DMS53 treated with DMSO at 0.1 percent for 48 hours (cell line): ENCODE results near the gene GGNBP2.
"Not testable (repeated sequence)": the region's sequence is repeated elsewhere in the genome, so short reads cannot be mapped to it uniquely, and the experiment has no call there.

Source experiments
- DNase-seq: peaks from one replicate; lab custom pipeline; 2025; ENCODE audit not compliant: unreplicated experiment; lab: John Stamatoyannopoulos, UW

Gene GGNBP2, protein sequence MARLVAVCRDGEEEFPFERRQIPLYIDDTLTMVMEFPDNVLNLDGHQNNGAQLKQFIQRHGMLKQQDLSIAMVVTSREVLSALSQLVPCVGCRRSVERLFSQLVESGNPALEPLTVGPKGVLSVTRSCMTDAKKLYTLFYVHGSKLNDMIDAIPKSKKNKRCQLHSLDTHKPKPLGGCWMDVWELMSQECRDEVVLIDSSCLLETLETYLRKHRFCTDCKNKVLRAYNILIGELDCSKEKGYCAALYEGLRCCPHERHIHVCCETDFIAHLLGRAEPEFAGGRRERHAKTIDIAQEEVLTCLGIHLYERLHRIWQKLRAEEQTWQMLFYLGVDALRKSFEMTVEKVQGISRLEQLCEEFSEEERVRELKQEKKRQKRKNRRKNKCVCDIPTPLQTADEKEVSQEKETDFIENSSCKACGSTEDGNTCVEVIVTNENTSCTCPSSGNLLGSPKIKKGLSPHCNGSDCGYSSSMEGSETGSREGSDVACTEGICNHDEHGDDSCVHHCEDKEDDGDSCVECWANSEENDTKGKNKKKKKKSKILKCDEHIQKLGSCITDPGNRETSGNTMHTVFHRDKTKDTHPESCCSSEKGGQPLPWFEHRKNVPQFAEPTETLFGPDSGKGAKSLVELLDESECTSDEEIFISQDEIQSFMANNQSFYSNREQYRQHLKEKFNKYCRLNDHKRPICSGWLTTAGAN

DNA sequence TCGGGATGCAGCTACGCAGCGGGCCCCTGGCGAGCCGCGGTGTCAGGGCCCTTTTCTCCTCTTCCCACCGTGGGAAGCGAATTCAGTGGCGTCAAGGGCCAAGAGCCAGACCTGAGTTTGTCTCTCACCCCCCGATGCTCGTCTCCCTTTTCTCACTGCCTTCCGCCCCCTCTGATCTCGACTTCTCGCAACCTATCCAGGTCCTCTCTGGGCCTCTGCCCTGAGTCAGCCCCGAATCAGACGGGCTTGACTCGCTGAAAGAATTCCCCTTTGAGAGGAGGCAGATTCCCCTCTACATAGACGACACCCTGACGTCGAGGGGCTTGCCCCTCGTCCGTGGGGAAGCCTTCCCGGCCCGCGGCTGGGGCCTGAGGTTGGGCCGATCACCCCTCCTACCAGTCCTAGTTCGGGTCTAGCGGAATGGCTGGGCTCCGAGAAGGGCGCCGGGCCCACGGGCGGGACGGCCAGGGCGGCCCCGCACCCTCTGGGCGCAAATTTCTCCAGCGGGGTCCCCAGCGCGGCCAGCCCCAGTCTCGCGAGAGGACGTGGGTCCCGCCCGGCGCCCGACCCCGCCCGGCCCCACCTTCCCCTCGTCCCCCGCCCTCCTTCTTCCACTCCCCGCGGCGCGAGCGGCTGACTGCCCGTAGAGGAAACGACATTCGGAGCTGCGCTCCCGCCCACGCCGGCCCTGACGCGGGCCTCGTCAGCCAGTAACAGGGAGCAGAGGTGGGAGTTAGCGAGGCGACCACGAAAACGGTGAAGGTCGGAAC, at the start of gene GGNBP2:
Gene GGNBP2 (plus strand): TSS at position 613 of the 770 bp plus-strand sequence. CDS start 806 bp downstream, outside the sequence.
- DNase-seq: peak; percentile 47

DNA sequence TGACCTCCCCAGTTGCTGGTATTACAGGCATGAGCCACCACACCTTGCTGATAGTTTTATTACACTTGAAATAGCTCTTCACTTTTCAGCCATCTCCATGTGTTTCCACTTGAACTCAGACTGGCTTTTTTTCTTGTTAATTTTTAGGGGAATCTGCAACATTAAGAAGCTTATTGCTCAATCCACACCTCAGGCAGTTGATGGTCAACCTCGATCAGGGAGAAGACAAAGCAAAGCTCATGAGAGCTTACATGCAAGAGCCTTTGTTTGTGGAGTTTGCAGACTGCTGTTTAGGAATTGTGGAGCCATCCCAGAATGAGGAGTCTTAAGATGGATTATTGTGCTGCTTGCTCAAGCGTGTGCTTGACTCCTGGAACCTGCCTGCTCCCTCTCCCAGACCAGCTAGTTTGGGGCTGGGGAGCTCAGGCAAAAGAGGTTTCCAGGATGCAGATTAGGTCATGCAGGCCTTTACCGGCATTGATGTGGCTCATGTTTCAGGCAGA, 49.6 kb upstream of the GGNBP2 start:
- DNase-seq: no peak

DNA sequence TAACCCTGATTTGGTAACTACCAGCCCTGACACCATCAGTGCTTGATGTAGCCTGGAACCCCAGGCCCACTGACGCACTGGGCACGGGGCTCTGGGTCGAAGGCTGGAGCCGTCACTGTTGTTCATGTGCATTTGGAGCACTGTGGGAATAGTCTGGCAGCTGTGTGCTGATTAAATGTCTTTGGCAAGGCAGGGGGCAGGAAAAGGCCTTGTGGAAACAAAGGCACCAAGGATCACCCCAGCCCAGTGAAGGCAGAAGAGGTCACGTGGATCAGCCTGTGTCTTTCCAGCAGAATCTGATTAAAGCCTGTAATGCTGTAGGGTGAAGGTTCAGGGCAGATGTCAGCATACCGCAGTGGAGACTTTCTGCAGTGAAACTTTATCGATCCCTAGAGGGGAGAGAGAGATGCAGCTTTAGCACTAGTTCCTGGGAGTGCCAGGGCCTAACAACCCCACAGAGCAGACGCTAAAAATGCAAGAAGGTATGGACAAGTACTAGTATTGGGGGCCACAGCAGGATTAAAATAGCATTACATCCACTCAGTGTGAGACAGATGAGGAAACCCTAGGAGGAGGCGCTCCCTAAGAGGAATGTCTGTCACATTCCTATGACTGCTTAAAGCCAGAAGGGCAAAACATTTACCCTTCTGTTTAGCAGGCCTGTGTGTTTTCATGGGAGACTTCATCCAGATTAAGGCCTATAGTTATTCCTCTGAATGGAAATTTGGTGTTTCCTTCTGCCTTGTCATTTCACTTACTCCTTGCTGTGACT, 48.5 kb upstream of the GGNBP2 start:
- DNase-seq: no peak

DNA sequence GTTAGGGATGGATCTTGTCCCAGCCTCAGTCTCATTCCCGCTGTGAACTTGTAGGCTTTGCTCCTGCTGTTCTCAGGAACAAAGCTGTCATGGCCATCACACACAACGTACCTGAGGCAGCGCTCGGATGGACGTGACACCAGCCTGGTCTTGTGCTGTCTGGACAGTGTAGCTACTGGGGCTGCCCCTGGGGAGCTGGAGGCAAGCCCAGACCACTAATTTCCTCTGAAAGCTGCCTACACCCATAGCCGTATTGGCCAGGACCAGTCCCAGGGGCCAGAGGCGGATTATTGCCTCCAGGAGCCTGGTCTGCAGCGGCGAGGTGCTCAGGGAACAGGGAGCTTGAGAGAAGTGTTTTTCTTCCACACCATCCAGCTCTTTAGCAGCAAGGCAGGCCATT, 46.6 kb upstream of the GGNBP2 start:
- no peak for DNase-seq

DNA sequence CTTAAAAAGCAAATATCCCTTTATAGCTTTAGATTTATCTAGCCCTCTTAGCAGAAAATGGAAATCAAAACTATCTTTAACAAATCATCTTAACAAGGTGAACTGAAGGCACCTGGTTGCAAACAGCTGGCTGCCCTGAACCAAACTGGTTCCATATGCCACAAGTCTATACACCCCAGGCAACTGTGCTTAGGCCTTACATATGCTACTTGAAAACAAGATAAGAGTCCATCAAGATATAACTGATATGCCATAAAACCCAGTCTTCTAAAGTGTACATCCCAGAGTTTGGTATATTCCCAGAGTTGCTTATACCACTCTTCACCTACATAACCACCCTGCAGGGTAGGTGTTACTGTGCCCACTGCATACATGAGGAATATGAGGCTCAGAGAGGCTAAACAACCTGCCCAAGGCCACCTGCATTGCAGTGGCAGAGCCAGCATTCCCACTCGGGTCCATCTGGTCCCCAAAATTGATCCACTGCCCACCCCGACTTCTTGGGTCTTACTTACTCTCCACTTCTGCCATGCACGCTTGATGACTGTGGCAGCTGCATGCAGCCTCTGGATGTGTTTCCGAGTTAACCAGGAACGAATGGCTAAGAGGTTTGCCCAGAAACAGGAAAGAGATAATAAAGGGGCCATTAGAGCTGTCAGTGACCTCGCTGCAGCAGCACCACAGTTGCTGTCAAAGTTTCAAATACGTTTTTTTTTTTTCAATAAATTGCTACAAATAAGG, 46.0 kb upstream of the GGNBP2 start:
- no peak for DNase-seq

DNA sequence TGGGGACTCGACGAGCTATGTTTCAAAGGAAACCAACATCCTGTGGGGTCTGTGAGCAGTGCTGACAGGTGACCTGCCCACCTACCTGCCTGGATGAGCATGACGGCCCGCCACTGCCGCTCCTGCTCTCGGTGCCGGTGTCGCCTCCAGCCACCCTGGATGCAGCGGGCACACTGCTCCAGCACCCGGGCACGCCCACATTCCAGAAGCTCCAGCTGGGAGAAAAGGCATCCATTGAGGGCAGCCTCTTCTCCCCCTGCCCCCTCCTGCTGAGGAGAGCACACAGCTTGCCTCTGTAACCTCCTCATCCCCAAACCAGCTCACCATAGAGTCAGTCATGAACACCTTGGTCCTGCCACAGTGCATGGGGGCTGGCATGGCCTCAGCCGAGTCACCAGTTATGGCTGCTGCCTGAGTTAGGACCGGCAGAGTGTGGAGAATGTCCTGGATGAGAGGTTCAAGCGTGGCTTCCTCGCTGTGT, 43.9 kb upstream of the GGNBP2 start:
- no peak for DNase-seq

DNA sequence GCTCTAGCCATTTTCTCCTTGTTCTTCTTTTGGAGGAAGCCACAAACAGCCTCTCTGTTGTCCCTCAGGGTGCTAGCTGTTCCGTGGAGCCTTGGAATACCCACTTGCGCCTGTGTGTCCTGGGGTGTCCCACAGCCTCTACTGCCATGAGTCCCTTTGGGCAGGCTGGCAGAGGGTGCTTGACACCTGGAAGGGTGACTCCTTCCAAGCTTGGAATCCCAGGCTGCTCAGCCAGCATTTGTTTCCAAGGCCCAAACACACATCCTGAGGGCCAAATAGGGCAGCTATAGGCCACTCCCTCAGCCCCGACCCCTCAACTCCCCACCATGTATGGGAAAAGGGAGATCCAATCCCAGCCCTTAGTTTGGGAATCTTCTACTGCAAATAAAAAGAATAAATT, 43.4 kb upstream of the GGNBP2 start:
- no peak for DNase-seq

DNA sequence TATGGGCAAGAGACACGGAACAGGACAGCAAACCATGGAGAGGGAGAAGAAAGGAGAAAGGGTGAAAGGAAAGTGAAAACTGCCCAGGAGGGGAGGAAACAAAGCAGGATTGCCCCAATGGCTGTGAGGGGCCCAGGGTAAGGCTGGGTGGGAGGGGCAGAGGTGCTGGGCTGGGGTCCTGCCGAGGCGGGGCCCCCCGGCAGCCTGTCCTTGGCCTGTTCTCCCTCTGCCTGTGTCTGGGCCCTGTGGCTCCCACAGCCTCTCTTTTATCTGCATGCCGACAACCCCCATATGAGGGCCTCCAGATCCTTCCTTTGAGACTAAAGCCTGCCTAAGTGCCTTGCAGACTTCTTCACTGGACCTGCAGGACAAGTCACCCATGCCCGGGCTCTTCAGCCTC, 42.8 kb upstream of the GGNBP2 start:
- no peak for DNase-seq

DNA sequence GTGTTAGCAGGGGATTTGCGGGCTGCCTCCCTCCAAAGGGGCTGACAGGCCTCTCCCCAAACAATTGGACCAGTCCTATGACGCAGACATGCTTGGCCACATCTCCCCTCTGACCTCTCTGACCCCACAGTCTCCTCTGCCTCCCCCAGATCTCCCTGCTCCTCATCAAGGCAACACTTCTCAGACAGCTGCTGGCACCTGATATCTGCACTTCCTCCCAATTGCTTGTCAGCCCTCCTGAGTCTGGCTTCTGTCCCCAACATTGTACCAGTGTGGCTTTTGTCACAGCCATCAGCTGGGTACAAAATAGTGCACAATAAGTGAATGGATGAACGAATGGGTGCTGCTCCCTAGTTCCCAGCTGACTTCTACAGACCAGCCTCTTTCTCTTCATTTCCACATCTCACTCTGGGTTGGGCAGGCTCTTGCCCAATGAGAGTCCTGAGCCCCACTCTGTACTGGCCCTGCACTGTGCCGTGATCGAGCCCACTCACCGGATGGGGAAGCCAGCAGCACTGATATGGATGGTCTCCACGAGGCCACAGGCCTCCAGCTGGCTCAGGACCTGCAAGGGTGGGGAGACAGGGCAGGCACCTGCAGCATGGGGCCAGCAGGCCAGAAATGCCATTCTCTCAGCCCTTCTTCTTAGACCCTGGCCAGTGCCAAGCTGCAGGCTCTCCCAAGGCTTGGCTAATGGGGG, 41.1 kb upstream of the GGNBP2 start:
- no peak for DNase-seq

DNA sequence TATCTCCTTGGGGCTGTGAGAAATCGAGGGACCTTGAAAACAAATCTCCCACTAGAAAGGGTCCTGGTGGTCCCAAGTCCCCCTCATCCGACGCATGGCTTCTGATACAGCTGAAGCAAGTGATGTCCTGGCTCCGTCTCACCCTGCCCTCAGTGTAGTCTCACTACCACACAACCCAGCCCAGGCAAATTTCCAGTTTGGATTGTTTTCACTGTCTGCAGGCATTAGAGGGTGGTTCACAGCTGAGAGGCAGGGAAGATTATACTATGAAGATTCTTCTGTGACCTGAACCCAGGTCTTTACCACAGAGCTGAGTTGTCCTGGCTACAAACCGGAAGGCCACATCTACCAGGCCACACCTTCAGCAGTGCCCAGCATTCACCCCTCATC, 40.6 kb upstream of the GGNBP2 start:
- DNase-seq: no peak

DNA sequence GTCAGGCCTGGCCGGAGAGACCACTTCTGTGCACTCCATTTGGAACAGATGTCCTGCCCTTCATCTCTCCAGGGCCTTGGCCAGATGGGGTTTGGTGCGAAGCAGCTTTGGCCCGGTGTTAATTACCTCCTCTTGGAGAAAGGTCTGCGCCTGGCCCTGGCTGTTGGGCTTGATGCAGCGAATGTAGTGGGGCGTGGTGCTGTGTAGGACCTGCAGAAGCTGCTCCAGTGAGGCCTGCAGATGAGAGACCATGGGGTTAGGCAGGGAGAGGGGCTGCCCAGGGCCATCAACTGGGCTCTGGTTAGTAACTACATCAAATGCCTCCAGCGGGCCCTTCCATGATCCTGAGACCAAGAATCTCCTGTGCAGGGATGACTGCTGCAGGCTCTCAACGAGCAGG, 39.5 kb upstream of the GGNBP2 start:
- DNase-seq: no peak

DNA sequence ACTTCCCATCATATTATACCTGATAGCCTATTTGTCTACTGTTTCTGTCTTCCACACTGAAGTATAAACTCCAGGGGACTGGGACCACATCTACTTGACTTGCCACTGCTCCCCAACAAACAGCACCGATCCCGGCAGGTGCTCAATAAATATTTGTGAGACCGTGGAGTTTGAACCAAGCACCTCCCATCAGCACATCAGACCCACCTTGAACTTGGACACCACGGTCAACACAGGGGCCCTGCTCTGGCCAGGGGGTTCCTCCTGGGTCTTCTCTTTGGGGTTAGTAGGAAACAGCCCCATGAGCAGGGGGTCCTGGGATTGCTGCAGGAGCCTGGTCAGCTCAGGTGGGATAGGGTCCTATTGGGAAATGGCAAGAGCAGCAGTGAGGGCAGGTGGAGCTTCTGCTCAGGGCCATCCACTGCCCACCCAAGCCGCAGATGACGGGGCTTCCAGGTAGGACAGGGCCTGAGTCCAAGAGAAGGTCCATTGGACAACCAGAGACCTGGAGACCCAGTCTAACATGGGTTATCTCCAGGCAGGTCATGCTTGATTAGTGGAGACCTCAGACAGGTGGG, 38.4 kb upstream of the GGNBP2 start:
- no peak for DNase-seq

DNA sequence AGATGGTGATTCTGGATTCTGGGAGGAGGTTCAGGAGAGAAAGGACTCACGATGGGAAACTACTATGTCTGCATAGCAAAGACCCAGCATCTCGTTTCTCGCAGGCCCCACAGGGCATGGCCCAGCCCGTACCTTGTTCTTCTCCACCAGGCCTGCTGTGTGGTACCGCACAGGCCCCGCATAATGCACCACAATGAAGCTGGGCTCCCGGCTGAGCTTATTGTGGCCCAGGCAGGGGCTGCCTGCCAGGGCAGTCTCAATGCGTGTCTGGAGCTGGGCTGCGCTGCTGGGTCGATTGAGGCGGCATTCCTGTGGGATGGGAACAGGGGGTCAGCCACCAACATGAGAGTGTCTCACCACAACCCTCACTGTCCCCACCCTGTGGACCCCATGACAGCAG, 37.9 kb upstream of the GGNBP2 start:
- DNase-seq: no peak

DNA sequence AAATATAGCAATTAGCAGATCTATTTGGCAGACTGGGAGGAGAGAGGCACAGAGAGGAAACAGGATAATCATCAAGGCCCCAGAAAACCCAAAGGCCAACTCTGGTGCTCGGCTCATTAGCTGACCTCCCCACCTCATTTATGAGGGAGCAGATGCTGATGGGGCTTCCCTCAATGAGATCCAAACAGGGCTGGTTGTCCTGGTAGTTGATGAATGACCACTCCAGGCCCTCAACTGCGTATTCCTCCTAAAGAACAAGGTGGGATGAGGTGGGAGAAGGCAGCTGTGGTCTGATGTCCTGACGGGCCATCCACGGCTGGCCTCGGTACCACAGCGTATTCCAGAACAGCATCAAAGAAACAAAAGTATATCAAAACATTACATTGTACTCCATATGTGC, 37.5 kb upstream of the GGNBP2 start:
- no peak for DNase-seq

DNA sequence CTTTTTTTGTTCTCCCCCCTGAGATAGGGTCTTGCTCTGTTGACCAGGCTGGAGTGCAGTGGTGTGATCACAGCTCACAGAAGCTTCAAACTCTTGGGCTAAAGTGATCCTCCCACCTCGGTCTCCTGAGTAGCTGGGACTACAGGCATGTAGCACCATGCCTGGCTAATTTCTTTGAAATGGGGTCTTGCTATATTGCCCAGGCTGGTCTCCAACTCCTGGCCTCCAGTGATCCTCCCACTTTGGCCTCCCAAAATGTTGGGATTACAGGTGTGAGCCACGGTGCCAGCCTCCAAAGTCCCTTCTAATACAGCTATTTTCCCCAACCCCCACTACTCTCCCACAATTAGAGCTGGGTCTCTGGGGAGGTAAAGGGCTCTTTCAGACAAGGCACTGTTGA, 36.3 kb upstream of the GGNBP2 start:
- not testable (repeated sequence) for DNase-seq

DNA sequence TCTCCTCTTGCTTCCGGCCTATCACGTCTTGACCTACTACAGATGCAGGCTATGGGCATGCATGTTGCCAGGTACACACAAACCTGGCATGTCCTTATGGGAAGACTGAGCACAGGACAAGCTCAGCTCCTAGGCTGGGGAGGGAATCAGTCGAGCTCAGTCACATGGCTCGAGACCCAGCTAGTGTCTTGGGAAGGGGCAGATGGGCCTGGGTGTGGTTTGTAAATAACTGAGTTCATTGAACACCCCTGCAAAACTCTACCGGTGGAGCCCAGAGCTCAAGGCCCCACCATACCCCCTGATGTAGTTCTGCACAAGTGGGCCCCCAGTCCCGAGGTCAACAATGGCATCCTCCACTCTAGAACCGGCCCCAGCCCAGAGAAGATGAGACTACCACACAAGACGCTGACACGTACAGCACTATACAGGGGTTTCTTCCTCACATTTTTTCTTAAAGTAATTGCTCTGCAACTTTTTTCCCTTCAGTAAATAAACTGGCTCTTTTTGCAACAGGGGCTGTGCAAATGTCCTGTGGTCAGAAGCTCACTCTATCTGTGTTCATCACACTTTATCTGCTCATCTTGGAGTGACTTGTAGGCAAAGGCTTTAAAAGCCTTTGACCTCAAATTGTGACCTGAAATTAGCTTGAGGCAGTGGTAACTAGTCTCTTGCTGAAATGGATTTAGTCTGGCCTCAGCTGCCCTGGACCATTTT, 35.3 kb upstream of the GGNBP2 start:
- no peak for DNase-seq

DNA sequence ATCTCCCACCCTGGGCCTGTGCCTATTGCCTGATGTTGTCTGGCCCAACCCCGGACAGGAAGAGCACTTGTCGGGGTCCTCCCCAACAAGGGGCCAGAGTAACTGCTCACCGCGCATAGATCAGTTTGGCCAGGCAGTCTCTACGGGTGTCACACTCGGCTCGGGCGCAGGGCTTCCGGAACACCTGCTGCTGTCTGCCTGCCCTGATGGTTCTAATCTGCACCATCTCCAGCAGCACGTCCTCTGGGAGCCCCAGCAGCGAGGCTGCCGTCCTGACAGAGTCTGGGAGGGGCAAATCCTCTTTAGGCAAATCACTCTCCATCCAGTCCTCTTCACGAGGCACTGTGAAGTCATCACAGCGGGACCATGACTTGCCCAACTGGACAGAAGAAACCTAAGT, 34.1 kb upstream of the GGNBP2 start:
- no peak for DNase-seq

DNA sequence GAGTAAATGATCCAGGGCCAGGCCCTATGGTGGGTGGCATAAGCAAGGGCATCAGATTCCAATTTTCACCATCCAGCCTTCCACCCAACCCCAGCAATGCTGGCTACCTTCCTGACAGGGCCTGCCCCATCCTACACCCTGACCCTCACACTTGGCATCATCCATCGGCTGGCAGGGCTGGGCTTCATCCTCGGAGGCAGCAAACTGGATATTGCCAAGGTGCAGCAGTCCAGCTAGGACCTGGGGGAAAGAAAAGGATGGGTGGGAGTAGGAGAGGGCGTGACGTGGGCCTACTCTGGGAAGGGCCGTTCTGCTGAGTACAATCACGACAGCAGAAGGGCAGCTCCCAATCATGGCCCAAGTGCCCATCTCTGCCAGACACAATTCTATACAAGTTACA, 33.5 kb upstream of the GGNBP2 start:
- no peak for DNase-seq
